NCI-H128 (cell line): ENCODE results near the gene ECE1.
"Not testable (repeated sequence)": the region's sequence is repeated elsewhere in the genome, so short reads cannot be mapped to it uniquely, and the experiment has no call there.

Experiments
- DNase-seq: peaks from one replicate; lab custom pipeline; 2025; ENCODE audit not compliant: unreplicated experiment; lab: John Stamatoyannopoulos, UW

Gene ECE1

DNA sequence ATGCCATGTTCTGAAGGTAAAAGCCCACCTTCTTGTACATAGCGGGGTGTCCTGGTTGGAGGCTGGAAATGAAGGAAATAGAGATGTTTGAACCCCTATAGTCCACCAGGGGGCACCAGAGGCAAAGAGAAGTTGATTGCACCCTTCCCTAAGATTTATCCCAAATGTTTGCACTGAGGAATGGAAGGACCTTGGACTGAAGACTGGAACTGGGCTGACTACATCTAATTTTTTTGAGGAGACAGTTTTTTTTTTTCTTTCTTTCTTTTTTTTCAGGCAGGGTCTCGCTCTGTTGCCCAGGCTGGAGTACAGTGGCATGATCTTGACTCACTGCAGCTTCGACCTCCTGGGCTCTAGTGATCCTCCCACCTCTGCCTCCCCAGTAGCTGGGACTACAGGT lies 58.2 kb downstream of the ECE1 start:
- peak; percentile 43 for DNase-seq

GRCh38 chr1:21229246-21230000 lies 60.8 kb downstream of the ECE1 start:
- DNase-seq, result no peak

GRCh38 chr1:21228224-21228623 lies 62.0 kb downstream of the ECE1 start:
- not testable (repeated sequence) for DNase-seq

GRCh38 chr1:21225065-21225464 lies 65.2 kb downstream of the ECE1 start:
- no peak for DNase-seq

DNA sequence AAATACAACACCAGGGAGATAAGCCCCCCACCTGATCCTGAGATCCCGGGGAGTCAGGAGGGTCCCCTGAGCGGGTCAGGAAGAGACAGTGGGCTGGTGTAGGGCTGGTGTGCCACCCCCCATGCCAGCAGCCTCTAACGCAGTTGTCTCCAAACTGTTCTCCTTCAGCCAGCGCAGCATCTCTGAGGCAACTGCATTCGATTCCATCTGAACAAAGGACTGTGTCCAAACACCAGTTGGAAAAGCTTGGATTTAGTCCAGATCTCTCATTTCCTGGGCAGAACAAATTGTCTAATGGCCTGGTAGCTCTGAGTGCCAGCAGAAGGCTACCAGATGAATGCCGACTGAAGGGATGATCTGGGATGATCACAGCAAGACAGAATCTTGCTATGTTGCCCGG lies 69.4 kb downstream of the ECE1 start:
- DNase-seq, result no peak

DNA sequence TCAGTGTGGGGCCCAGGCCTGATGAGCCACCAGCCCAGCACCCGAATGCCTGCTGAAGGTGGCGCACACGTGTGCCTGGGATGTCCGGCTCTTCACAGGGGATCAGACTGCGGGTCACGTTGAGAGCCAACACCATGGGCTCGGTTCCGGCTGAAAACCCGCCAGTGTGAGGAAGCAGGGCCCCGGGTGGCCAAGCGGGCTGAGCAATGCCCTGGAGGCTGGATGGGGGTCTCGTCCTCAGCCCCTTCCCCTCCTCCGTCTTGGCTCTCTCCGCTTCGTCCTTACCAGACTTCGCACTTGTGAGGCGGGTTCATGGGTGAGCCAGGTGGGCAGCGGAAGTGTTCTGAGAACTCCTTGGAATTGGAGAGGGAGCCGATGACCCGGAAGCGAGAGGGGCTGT lies 70.6 kb downstream of the ECE1 start:
- DNase-seq, result no peak

DNA sequence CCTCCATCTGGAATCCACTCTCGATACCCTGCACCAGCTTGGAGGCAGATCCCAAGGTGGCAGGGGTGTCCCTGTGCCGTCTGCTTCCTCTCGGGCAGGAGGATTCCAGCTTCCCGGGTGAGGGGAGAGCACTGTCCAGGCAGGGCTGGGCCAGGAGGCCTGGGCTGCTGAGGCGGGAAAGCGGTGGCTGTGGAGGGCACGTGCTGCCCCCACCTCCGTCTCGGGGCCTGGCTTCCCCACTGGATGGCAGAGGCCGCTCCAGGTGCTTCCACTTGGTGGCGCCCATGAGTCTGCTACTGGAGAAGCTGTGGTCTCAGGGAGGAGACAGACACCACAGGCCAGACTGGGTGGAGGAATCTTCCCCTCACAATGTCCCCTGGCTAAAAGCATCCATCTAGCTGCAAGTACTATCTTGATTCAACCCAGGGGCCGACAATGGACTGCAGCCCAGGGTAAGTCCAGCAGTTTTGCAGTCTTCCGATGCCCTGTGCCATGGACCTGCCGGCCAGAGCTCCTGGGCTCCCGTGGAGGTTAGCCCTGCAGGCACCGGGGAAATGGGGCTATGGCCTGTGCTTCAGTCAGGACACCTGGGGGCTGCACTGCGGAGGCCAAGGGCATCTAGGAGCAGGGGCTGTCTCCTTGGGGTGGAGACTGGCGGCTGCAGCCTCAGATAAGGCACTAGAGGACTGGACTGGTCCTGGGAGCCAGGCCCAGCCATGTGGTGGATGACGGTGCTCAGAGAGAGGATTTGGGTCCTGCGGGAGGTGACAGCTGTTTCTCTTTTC lies 72.3 kb downstream of the ECE1 start:
- no peak for DNase-seq

- no peak for DNase-seq
Observed at GRCh38 chr1:21216835-21217811, 73.1 kb downstream of the ECE1 start.

DNA sequence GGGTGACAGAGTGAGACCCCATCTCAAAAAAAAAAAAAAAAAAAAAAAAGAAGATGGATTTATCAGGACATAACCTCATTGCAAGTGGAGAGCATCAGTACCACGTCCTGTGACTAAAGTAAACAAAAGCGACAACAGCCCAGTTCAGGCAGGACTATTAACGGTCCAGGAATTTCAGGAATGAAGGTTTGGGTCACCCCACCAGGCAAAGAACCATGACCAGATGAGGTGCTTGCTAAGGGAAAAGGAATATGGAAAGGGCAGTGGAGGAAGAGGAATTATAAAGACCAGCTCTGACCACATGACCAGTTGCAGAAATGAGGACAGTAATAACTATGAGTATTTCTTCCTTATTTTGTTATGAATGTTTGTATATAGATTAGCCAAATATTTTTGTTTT lies 78.1 kb downstream of the ECE1 start:
- no peak for DNase-seq

DNA sequence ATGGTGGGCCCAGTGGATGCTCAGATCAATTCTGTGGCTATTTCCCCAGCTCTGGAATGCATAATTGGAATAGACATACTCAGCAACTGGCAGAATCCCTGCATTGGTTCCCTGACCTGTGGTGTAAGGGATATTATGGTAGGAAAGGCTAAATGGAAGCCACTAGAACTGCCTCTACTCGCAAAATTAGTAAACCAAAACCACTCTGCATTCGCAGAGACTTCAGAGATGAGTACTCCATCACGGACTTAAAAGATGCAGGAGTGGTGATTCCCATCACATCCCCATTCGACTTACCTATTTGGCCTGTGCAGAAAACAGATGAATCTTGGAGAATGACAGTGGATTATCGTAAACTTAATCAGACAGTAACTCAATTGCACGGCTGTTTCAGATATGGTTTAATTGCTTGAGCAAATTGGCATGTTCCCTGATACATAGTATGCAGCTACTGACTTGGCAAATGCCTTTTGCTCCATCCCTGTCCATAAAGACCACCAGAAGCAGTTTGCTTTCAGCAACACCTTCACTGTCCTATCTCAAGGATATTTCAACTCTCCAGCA lies 82.0 kb downstream of the ECE1 start:
- not testable (repeated sequence) for DNase-seq

GRCh38 chr1:21206117-21206516 lies 84.1 kb downstream of the ECE1 start:
- no peak for DNase-seq

GRCh38 chr1:21205416-21205815 lies 84.8 kb downstream of the ECE1 start:
- DNase-seq, result no peak

DNA sequence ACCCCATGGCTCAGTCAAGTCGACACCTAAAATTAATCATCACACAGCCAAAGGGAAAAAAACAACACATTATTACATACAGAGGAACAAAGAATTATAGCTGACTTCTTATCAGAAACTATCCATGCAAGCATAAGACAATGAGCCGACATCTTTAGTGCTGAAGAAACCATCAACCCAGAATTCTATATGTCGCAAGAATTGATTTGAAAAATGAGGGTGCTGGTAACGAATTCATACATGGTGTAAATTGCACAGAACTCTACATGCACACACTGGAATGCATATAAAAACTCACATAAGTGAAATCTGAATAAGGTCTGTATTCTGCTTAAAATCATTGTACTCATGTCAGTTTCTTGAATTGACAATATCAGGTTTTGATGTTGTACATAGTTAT lies 88.6 kb downstream of the ECE1 start:
- no peak for DNase-seq

DNA sequence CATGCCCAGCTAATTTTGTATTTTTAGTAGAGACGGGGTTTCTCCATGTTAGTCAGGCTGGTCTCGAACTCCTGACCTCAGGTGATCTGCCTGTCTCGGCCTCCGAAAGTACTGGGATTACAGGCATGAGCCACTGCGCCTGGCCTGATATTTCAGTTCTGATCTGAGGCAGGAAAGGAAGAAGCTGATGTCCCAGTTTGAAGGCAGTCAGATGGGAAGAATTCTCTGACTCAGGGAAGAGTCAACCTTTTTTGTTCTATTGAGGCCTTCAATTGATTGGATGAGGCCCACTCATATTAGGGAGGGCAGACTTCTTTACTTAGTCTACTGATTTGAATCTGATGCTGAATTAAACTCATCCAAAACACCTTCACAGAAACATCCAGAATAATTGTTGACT lies 89.0 kb downstream of the ECE1 start:
- DNase-seq, result not testable (repeated sequence)

DNA sequence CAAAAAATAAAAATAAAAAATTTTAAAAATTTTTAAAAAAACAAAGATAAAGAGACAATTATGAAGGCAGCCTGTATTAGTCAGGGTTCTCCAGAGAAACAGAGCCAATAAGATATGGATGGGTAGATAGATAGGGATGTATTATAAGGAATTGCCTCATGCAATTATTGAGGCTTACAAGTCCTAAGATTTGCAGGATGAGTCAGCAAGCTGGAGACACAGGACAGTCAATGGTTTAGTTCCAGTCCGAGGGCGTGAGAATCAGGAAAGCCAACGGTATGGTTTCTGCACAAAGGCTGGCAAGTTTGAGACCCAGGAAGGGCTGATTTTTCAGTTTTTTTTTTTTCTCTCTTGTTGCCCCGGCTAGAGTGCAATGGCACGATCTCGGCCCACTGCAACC lies 89.5 kb downstream of the ECE1 start:
- DNase-seq, result no peak

DNA sequence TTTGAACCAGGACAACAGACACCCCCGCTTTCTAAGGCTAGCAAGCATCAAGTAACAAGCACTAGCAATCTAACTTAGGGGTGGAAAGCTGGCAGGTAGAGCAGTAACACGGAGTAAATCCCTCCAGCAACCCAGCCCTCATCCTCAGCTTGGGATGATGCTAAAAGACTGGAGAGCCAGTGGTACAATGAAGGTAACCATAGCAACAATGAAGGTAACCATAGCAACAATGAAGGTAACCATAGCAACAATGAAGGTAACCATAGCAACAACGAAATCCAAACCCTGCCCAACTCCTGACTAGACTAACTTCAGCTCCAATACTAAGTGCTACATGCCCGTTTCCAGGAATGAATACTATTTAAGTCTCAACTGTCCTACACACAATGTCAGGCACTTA lies 91.3 kb downstream of the ECE1 start:
- no peak for DNase-seq

GRCh38 chr1:21192871-21193270 lies 97.4 kb downstream of the ECE1 start:
- no peak for DNase-seq

DNA sequence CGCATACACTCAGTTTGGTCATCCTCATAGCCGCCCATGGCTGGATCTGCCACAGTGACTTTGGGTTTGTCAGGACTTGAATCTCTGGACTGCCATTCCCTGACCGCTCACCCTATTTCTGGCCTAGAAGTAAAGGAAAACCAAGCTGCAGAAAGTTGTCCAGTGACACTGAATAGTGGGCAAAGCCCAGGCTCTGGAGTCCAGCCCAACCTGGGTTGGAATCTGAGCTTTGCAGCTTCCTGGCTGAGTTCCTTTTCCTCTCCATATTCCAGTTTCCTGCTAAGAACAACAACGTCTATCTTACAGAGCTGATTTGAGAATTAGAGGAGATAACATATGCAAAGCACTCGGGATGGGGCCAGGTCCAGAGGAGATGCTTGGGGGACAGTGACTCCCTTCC lies 98.0 kb downstream of the ECE1 start:
- no peak for DNase-seq

DNA sequence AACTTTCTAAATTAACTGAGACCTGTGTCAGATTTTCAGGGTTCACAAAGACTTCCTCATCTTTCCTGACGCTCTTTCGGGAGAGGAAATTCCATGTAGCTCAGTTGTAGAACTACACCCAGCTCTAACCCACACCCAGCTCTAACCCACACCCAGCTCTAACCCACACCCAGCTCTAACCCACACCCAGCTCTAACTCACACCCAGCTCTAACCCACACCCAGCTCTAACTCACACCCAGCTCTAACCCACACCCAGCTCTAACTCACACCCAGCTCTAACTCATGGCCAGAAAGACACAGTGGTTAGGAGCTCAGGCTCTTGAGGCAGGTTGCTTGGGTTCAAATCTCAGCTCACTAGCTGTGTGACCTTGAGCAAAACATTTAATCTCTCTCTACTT lies 99.5 kb downstream of the ECE1 start:
- not testable (repeated sequence) for DNase-seq

- DNase-seq, result no peak
Observed at GRCh38 chr1:21189906-21190500, 100.3 kb downstream of the ECE1 start.

DNA sequence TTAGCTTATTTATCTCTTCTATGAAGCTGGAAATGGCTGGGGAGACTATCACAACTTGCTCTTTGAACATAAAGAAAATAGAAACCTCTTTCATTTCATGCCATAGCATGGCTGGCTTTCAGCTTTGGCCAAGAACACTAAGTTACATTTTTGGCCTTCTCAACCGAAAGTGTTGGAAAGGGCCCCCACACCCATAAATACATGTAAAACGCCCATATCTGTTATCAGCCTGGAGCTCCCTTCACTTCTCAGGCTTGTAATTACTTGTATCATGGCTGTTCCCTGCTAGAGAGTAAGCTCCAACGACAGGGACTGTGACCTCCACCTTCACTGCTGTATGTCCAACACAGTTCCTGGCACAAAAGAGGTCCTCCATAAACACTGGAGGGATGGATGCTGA lies 100.8 kb downstream of the ECE1 start:
- DNase-seq, result no peak
